IMR-90 (cell line): ENCODE data around the gene COL7A1. TPM values are rescaled to one million over a fixed set of nuclear protein-coding genes. Genes with fewer than 3 reads are reported as not detected.

Experiments
- ATAC-seq: fragments of 200-7000 bp; cut with Tn5 transposase; 2 replicates; pipeline ENCODE4 v1.9.1; 2020; ENCODE audit warnings: low read depth, mild to moderate bottlenecking, moderate library complexity
- BruUV-seq: library from RNA; stranded (reverse); fragments of 400-500 nt; replicated peaks from 2 replicates; lab custom pipeline; 2021; lab: Mats Ljungman, UMichigan
- CTCF ChIA-PET: fragments of 300-600 bp; formaldehyde crosslinking; extraction: SDS; loops from one replicate; lab custom pipeline; 2021; ENCODE audit warnings: antibody characterized with exemption; lab: Yijun Ruan, JAX
- POLR2A ChIA-PET: fragments of 300-600 bp; sonication (Branson Sonifier 250); formaldehyde crosslinking; loops from one replicate; lab custom pipeline; 2022; ENCODE audit warnings: antibody characterized with exemption; ENCODE audit not compliant: unreplicated experiment; lab: Charles Lee
- DNase-seq: peaks from one replicate; pipeline ENCODE4 v3.0.0; 2013
- H2AFZ ChIP-seq: replicated peaks from 2 replicates; pipeline ENCODE3; 2013; ENCODE audit warnings: low read length, mild to moderate bottlenecking; ENCODE audit not compliant: poor library complexity
- H2AK5ac ChIP-seq: 2 replicates; pipeline ENCODE4 v1.6.1; 2013; ENCODE audit warnings: low read depth, low read length, inconsistent platforms
- H2AK9ac ChIP-seq: replicated peaks from 2 replicates; pipeline ENCODE3; 2013; ENCODE audit warnings: mild to moderate bottlenecking, low read depth, low read length, moderate library complexity; ENCODE audit not compliant: poor library complexity
- H2BK120ac ChIP-seq: 2 replicates; pipeline ENCODE4 v1.6.1; 2013; ENCODE audit warnings: low read depth, low read length, inconsistent platforms
- H2BK15ac ChIP-seq: 3 replicates; pipeline ENCODE4 v1.6.1; 2013; ENCODE audit warnings: low read depth, low read length, inconsistent platforms
- H2BK20ac ChIP-seq: 2 replicates; pipeline ENCODE4 v1.6.1; 2013; ENCODE audit warnings: low read depth, mild to moderate bottlenecking, inconsistent platforms, low read length, moderate library complexity
- H2BK5ac ChIP-seq: 2 replicates; pipeline ENCODE4 v1.6.1; 2013; ENCODE audit warnings: mild to moderate bottlenecking, low read depth, low read length, inconsistent platforms; ENCODE audit not compliant: poor library complexity, severe bottlenecking
- H3K14ac ChIP-seq: replicated peaks from 2 replicates; pipeline ENCODE4 v1.6.1; 2013; ENCODE audit warnings: low read depth, low read length, inconsistent platforms
- H3K18ac ChIP-seq: 2 replicates; pipeline ENCODE4 v1.6.1; 2013; ENCODE audit warnings: low read depth, low read length, control low read depth
- H3K23ac ChIP-seq: 2 replicates; pipeline ENCODE4 v1.6.1; 2013; ENCODE audit warnings: low read depth, low read length, inconsistent platforms
- H3K27ac ChIP-seq: 2 replicates; pipeline ENCODE4 v1.5.1; 2013; ENCODE audit warnings: mild to moderate bottlenecking, control low read depth, low read length; ENCODE audit not compliant: insufficient read depth
- H3K27me3 ChIP-seq: 2 replicates; pipeline ENCODE4 v1.6.1; 2013; ENCODE audit warnings: low read length; ENCODE audit not compliant: control insufficient read depth, insufficient read depth
- H3K36me3 ChIP-seq: 2 replicates; pipeline ENCODE4 v1.6.1; 2013; ENCODE audit warnings: low read length, mixed read lengths; ENCODE audit not compliant: control insufficient read depth, insufficient read depth
- H3K4ac ChIP-seq: 2 replicates; pipeline ENCODE4 v1.6.1; 2013; ENCODE audit warnings: low read depth, low read length, inconsistent platforms
- H3K4me1 ChIP-seq: 2 replicates; pipeline ENCODE4 v1.6.1; 2013; ENCODE audit warnings: low read length, mixed read lengths; ENCODE audit not compliant: control insufficient read depth, insufficient read depth
- H3K4me2 ChIP-seq: 2 replicates; pipeline ENCODE4 v1.6.1; 2013; ENCODE audit warnings: low read depth, mild to moderate bottlenecking, control low read depth, low read length, moderate library complexity
- H3K4me3 ChIP-seq: 2 replicates; pipeline ENCODE4 v1.5.1; 2013; ENCODE audit warnings: low read depth, mild to moderate bottlenecking, control low read depth, low read length, moderate library complexity; ENCODE audit not compliant: insufficient read depth
- H3K56ac ChIP-seq: 2 replicates; pipeline ENCODE4 v1.6.1; 2013; ENCODE audit warnings: low read length, inconsistent platforms; ENCODE audit not compliant: insufficient read depth; ENCODE audit errors: extremely low read depth
- H3K79me1 ChIP-seq, 2 experiments: 2 replicates each; pipeline ENCODE4 v1.6.1; 2013; ENCODE audit warnings: low read length in 2 of 2, inconsistent platforms in 1 of 2, low read depth in 1 of 2
- H3K9ac ChIP-seq: 2 replicates; pipeline ENCODE4 v1.6.1; 2013; ENCODE audit warnings: low read depth, low read length, control low read depth
- H3K9me1 ChIP-seq: 2 replicates; pipeline ENCODE4 v1.6.1; 2013; ENCODE audit warnings: low read length, inconsistent platforms; ENCODE audit not compliant: insufficient read depth
- H3K9me3 ChIP-seq: 2 replicates; pipeline ENCODE4 v1.6.1; 2013; ENCODE audit warnings: low read length; ENCODE audit not compliant: control insufficient read depth, insufficient read depth
- H4K20me1 ChIP-seq: 2 replicates; pipeline ENCODE4 v1.6.1; 2013; ENCODE audit warnings: low read length, inconsistent platforms; ENCODE audit not compliant: insufficient read depth
- H4K5ac ChIP-seq: 2 replicates; pipeline ENCODE4 v1.6.1; 2013; ENCODE audit warnings: mild to moderate bottlenecking, low read depth, low read length, control low read depth
- H4K8ac ChIP-seq, 2 experiments: 2 replicates each; pipeline ENCODE4 v1.6.1; 2013; ENCODE audit warnings: low read depth in 2 of 2, low read length in 2 of 2, control low read depth in 1 of 2, inconsistent platforms in 1 of 2
- H4K91ac ChIP-seq: 2 replicates; pipeline ENCODE4 v1.6.1; 2013; ENCODE audit warnings: low read depth, low read length, inconsistent platforms; ENCODE audit not compliant: insufficient read depth
- MXI1 ChIP-seq: IDR thresholded peaks from 2 replicates; pipeline ENCODE4 v1.6.1; 2012; ENCODE audit warnings: low read depth, mild to moderate bottlenecking, low read length, moderate library complexity, borderline replicate concordance
- NFE2L2 ChIP-seq: fragments of 150-350 bp; IDR thresholded peaks from 2 replicates; pipeline ENCODE4 v1.6.1; 2016; ENCODE audit warnings: low read depth, mild to moderate bottlenecking, low read length
- SMC3 ChIP-seq: fragments of 150-350 bp; IDR thresholded peaks from 2 replicates; pipeline ENCODE4 v1.6.1; 2016; ENCODE audit warnings: low read depth, mild to moderate bottlenecking, antibody characterized with exemption, low read length, moderate library complexity
- WGBS, 2 experiments: methylation state at CpG; one replicate each; pipeline versions ENCODE4 v1.1.5 to v1.1.7; 2013; ENCODE audit warnings: missing lambda C conversion rate in 2 of 2; ENCODE audit not compliant: insufficient read length in 1 of 2; ENCODE audit errors: extremely low coverage in 2 of 2; 5-methylcytosine and 5-hydroxymethylcytosine counted together
- dilution Hi-C: fragments of 300-500 bp; cut with HindIII; formaldehyde crosslinking; loops from one replicate; pipeline ENCODE4 v1.14.3; 2018; ENCODE audit warnings: low sequenced_read_pairs; ENCODE audit not compliant: unreplicated experiment
- in situ Hi-C: fragments of 300-500 bp; cut with MboI; formaldehyde crosslinking; loops from 3 replicates; pipeline ENCODE4 v1.14.3; 2019; ENCODE audit warnings: low sequenced_read_pairs, inconsistent platforms, mixed read lengths
- intact Hi-C: fragments of 100-400 bp; cut with micrococcal nuclease; formaldehyde crosslinking; loops from 2 replicates; pipeline ENCODE4 v1.10.0; 2022
- polyA plus RNA-seq, 3 experiments: library from polyadenylated mRNA; depleted of rRNA; stranded (reverse); fragments of >200 nt; gene quantifications; 2 replicates each; pipeline ENCODE4 v1.2.3, GENCODE V29; 2012; ENCODE audit warnings: low replicate concordance in 1 of 3
- total RNA-seq: library from RNA; depleted of rRNA; stranded (reverse); fragments of >200 nt; gene quantifications from 2 replicates; pipeline ENCODE4 v1.2.3, GENCODE V29; 2012
- TF ChIP-seq, protein P1 (sequence below): conservative IDR thresholded peaks from 2 replicates; pipeline ENCODE4 v1.5.1; 2012; ENCODE audit warnings: mild to moderate bottlenecking, low read depth, low read length, improper control_type of control experiment
- TF ChIP-seq, protein P2 (sequence below): fragments of 150-350 bp; IDR thresholded peaks from 2 replicates; pipeline ENCODE4 v1.6.1; 2017; ENCODE audit warnings: mild to moderate bottlenecking, antibody characterized with exemption, low read length, low read depth

Gene COL7A1
- total and polyA plus RNA-seq, 2 of the 4 experiments (the other 2 are of a cell fraction), result 4.1 to 20.3 TPM

DNA sequence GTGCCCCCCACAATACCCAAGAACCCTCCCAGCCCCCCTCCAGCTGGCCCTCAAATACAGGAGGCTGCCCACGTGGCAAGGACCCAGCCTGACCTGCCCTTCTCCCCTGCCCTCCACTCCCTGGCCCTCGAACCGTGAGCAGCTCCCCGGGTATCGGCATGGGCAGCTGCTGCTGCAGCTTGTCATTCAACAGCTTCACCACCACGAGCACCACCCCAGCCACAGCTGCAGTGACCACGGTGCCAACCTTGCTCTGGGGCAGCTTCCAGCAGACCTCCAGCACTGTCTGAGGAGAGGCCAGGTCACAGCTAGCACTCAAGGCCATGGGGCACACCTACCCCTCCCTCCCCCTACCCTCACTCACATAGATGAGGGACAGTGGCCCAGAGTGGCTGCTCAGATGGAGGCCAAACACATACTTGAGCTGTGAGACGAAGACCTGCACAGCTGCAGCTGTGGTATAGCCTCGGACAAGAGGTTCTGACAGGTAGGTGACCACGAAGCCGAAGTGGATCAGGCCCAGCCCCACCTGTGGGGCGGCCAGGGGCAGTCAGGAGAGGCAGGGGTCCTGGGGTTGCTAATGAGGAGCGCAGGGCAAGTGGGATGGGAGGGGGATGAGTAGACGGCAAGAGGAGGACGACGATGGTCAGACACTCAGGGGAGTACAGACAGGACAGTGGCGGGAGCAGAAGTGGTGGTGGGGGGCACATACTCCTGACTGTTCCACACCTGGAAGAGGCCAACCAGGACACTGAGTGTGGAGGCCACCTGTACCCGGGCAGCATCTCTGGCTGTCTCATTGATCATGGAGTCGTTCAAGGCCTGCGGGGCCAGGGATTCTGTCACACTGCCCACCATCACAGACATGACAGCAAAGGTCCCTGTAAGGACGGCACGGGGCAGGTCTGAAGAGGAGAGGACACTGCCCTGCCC is 36.7 kb upstream of the COL7A1 start:
- in situ Hi-C loops (no loop called here), dilution Hi-C loops (no loop called here), intact Hi-C loops (loop anchor here (10.0 kb wide), 1 partner anchor 187 kb away; the partner anchor contains the start of genes ATRIP, CCDC51 and TMA7)
- Histone ChIP-seq H2AFZ (peak overlapping the region; percentile 51), H2BK20ac (no peak overlapping the region), H3K14ac (no peak overlapping the region), H3K56ac (no peak overlapping the region), H3K27me3 (no peaks in the 10 kb centered on the region), H3K23ac (no peak overlapping the region), H3K9me1 (peaks cover 12% of the 10 kb centered on the region), H2BK5ac (no peak overlapping the region), H2AK5ac (no peak overlapping the region), H2AK9ac (no peak overlapping the region), H3K79me1 (peaks cover 39 to 66% of the 10 kb centered on the region in 2 experiments), H3K9me3 (no peaks in the 10 kb centered on the region), H3K36me3 (peaks cover 70% of the 10 kb centered on the region), H4K5ac (no peak overlapping the region), H4K20me1 (peaks cover 51% of the 10 kb centered on the region), H4K91ac (no peak overlapping the region), H3K4ac (no peak overlapping the region), H2BK120ac (no peak overlapping the region), H3K4me1 (peaks cover 18% of the 10 kb centered on the region), H2BK15ac (no peak overlapping the region), H3K4me3 (no peak overlapping the region), H3K27ac (no peak overlapping the region), H3K4me2 (no peak overlapping the region), H3K18ac (no peak overlapping the region), H3K9ac (no peak overlapping the region), H4K8ac (no peak overlapping the region)
- POLR2A ChIA-PET, result no interaction called here
- DNase-seq (no peak), ATAC-seq (no peak)
- TF ChIP-seq, protein P1, sequence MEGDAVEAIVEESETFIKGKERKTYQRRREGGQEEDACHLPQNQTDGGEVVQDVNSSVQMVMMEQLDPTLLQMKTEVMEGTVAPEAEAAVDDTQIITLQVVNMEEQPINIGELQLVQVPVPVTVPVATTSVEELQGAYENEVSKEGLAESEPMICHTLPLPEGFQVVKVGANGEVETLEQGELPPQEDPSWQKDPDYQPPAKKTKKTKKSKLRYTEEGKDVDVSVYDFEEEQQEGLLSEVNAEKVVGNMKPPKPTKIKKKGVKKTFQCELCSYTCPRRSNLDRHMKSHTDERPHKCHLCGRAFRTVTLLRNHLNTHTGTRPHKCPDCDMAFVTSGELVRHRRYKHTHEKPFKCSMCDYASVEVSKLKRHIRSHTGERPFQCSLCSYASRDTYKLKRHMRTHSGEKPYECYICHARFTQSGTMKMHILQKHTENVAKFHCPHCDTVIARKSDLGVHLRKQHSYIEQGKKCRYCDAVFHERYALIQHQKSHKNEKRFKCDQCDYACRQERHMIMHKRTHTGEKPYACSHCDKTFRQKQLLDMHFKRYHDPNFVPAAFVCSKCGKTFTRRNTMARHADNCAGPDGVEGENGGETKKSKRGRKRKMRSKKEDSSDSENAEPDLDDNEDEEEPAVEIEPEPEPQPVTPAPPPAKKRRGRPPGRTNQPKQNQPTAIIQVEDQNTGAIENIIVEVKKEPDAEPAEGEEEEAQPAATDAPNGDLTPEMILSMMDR, result no peak
- no peak for TF ChIP-seq SMC3
- TF ChIP-seq MXI1, result no peak
- TF ChIP-seq, protein P2, sequence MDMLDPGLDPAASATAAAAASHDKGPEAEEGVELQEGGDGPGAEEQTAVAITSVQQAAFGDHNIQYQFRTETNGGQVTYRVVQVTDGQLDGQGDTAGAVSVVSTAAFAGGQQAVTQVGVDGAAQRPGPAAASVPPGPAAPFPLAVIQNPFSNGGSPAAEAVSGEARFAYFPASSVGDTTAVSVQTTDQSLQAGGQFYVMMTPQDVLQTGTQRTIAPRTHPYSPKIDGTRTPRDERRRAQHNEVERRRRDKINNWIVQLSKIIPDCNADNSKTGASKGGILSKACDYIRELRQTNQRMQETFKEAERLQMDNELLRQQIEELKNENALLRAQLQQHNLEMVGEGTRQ, result no peak
- no peak for TF ChIP-seq NFE2L2
- CTCF ChIA-PET, result no interaction called here
- 85% methylated on average over 7 of the region's 22 CpGs; no CpG with 5 or more reads in 1 of the 2 experiments for WGBS, 2 experiments
- no TSS peak for BruUV-seq
